ENCODE measurements around the gene FHOD3.

The FHOD3 gene

DNA sequence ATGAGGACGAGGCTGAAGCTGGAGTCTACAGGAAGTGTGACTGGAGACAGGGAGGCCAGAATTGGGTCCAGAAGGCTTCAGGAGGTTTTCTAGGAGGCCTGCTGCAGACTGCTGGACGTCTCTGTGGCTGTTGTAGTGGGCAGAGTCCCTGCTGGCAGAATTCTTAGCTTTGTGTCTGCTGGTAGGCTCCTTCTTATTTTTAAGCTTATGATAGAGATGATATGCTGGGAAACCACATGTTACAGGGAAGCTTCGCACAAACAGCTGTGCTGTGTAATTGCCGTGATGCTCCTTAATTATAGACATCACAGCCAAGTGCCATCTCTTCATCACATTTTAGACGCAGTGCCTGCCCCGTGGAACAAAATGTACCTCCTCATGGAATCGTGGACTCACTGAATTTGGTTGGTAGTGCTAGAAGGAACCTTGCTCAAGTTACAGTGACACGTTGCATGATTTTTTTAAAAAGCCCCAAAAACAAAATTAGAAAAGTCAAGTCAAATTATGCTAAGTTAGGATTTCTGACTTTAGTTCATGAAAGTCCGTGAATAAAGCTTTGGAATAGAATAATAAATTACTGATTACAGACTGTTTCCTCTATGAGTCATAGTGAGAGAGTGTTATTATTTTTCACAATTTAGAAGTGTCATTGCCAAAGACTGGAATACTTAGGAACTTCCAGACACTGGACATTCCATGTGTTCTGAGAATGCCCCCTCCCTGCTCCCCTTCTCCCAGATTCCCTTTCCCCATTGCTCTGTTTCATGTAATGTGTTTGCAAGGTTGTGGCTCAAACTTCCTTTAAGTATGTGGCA is 144.1 kb downstream of the FHOD3 start:
- CTCF ChIA-PET, result interaction anchor here (0.6 to 1.7 kb wide), 5 partner anchors 9 to 423 kb away, joined by 3 to 8 read pairs (median 6); no protein-coding TSS in a partner anchor

DNA sequence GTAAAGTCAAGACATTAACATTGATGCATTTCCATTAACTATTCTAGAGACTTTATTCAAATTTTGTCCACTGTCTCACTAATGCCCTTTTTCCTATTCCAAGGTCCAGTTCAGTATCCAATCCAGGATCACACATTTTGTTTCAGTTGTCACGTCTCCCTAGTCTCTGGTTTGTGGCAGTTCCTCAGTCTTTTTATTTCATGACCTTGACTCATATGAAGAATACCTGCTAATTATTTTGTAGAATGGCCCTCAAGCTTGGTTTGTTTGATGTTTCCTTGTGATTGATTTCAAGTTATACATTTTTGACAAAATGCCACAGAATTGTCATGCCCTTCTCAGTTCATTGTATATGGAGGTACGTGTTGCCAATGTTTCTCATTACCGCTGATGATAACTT is 145.2 kb downstream of the FHOD3 start:
- no peaks in the 10 kb centered on the region for H3K4me1 ChIP-seq (ENCODE audit: control insufficient read depth, insufficient read depth, low read length)
- no peak overlapping the region for H3K4me3 ChIP-seq (ENCODE audit: low read depth, low read length)
- H3K36me3 ChIP-seq (ENCODE audit: control insufficient read depth in 2 of 2, insufficient read depth in 1 of 2, low read length in 2 of 2), result no peaks in the 10 kb centered on the region
- TF ChIP-seq, protein P1, sequence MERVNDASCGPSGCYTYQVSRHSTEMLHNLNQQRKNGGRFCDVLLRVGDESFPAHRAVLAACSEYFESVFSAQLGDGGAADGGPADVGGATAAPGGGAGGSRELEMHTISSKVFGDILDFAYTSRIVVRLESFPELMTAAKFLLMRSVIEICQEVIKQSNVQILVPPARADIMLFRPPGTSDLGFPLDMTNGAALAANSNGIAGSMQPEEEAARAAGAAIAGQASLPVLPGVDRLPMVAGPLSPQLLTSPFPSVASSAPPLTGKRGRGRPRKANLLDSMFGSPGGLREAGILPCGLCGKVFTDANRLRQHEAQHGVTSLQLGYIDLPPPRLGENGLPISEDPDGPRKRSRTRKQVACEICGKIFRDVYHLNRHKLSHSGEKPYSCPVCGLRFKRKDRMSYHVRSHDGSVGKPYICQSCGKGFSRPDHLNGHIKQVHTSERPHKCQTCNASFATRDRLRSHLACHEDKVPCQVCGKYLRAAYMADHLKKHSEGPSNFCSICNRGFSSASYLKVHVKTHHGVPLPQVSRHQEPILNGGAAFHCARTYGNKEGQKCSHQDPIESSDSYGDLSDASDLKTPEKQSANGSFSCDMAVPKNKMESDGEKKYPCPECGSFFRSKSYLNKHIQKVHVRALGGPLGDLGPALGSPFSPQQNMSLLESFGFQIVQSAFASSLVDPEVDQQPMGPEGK (tag by site-specific recombination; IDR thresholded peaks at IDR 0.05), result no peak
- TF ChIP-seq, protein P2, sequence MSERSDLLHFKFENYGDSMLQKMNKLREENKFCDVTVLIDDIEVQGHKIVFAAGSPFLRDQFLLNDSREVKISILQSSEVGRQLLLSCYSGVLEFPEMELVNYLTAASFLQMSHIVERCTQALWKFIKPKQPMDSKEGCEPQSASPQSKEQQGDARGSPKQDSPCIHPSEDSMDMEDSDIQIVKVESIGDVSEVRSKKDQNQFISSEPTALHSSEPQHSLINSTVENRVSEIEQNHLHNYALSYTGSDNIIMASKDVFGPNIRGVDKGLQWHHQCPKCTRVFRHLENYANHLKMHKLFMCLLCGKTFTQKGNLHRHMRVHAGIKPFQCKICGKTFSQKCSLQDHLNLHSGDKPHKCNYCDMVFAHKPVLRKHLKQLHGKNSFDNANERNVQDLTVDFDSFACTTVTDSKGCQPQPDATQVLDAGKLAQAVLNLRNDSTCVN (tag by site-specific recombination; optimal IDR thresholded peaks at IDR 0.05), result no peak
- no peak for TF ChIP-seq KLF9 (tag by site-specific recombination; IDR thresholded peaks at IDR 0.05; ENCODE audit: low read depth)
- no peak for TF ChIP-seq ZNF112 (tag by site-specific recombination; IDR thresholded peaks at IDR 0.05)
- ChIA-PET POLR2A (no interaction called here), CTCF (interaction anchor here (0.7 kb wide), 1 partner anchor 116 kb away, joined by 3 read pairs; no protein-coding TSS in a partner anchor)
- no peaks in the 10 kb centered on the region for H3K9me3 ChIP-seq (ENCODE audit: control insufficient read depth, insufficient read depth, low read depth, low read length)
- no peak overlapping the region for H3K27ac ChIP-seq (ENCODE audit: extremely low read depth, low read depth, low read length)

More for the DNA sequence above, 144.1 kb downstream of the FHOD3 start:
- H3K9me3 ChIP-seq (ENCODE audit: control insufficient read depth, insufficient read depth, low read depth, low read length), result no peaks in the 10 kb centered on the region
- no peak for TF ChIP-seq SCRT1 (tag by site-specific recombination; IDR thresholded peaks at IDR 0.05; ENCODE audit: borderline replicate concordance)
- TF ChIP-seq ZNF121 (tag by site-specific recombination; IDR thresholded peaks at IDR 0.05), result no peak
- no peak for TF ChIP-seq ZNF266 (tag by site-specific recombination; IDR thresholded peaks at IDR 0.05; ENCODE audit: low read depth)
- TF ChIP-seq ZNF707 (tag by site-specific recombination; IDR thresholded peaks at IDR 0.05), result no peak
- TF ChIP-seq, protein P3, sequence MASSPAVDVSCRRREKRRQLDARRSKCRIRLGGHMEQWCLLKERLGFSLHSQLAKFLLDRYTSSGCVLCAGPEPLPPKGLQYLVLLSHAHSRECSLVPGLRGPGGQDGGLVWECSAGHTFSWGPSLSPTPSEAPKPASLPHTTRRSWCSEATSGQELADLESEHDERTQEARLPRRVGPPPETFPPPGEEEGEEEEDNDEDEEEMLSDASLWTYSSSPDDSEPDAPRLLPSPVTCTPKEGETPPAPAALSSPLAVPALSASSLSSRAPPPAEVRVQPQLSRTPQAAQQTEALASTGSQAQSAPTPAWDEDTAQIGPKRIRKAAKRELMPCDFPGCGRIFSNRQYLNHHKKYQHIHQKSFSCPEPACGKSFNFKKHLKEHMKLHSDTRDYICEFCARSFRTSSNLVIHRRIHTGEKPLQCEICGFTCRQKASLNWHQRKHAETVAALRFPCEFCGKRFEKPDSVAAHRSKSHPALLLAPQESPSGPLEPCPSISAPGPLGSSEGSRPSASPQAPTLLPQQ (tag by site-specific recombination; IDR thresholded peaks at IDR 0.05), result no peak
- TF ChIP-seq TCF7L2 (IDR thresholded peaks at IDR 0.05; ENCODE audit: borderline replicate concordance, low read depth, low read length), result no peak
- no peak for TF ChIP-seq ZNF155 (tag by site-specific recombination; IDR thresholded peaks at IDR 0.05)
- no peak for TF ChIP-seq ZNF354C (tag by site-specific recombination; IDR thresholded peaks at IDR 0.05; ENCODE audit: borderline replicate concordance, low read depth)
- no peak for TF ChIP-seq ZNF335 (tag by site-specific recombination; conservative IDR thresholded peaks at IDR 0.05)
- TF ChIP-seq, protein P4, sequence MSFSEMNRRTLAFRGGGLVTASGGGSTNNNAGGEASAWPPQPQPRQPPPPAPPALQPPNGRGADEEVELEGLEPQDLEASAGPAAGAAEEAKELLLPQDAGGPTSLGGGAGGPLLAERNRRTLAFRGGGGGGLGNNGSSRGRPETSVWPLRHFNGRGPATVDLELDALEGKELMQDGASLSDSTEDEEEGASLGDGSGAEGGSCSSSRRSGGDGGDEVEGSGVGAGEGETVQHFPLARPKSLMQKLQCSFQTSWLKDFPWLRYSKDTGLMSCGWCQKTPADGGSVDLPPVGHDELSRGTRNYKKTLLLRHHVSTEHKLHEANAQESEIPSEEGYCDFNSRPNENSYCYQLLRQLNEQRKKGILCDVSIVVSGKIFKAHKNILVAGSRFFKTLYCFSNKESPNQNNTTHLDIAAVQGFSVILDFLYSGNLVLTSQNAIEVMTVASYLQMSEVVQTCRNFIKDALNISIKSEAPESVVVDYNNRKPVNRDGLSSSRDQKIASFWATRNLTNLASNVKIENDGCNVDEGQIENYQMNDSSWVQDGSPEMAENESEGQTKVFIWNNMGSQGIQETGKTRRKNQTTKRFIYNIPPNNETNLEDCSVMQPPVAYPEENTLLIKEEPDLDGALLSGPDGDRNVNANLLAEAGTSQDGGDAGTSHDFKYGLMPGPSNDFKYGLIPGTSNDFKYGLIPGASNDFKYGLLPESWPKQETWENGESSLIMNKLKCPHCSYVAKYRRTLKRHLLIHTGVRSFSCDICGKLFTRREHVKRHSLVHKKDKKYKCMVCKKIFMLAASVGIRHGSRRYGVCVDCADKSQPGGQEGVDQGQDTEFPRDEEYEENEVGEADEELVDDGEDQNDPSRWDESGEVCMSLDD (tag by site-specific recombination; IDR thresholded peaks at IDR 0.05), result no peak
- no peak for TF ChIP-seq SALL2 (tag by site-specific recombination; IDR thresholded peaks at IDR 0.05; ENCODE audit: borderline replicate concordance)
- TF ChIP-seq ZNF571 (tag by site-specific recombination; IDR thresholded peaks at IDR 0.05), result no peak
- TF ChIP-seq ZNF350 (tag by site-specific recombination; IDR thresholded peaks at IDR 0.05), result no peak
- no peak for TF ChIP-seq HOXD13 (CRISPR knock-in tag; IDR thresholded peaks at IDR 0.05; ENCODE audit: borderline replicate concordance)
- no peak for TF ChIP-seq ZNF211 (tag by site-specific recombination; IDR thresholded peaks at IDR 0.05; ENCODE audit: low read depth)
- TF ChIP-seq ZNF366 (tag by site-specific recombination; conservative IDR thresholded peaks at IDR 0.05), result no peak
- TF ChIP-seq ZNF157 (tag by site-specific recombination; IDR thresholded peaks at IDR 0.05), result no peak
- no peak for TF ChIP-seq ZNF830 (tag by site-specific recombination; IDR thresholded peaks at IDR 0.05; ENCODE audit: low read depth)
- no peak for TF ChIP-seq ZNF560 (tag by site-specific recombination; IDR thresholded peaks at IDR 0.05; ENCODE audit: borderline replicate concordance)
- TF ChIP-seq ZNF521 (tag by site-specific recombination; IDR thresholded peaks at IDR 0.05), result no peak
- no peak overlapping the region for H3K27ac ChIP-seq (ENCODE audit: extremely low read depth, low read depth, low read length)
- H3K4me3 ChIP-seq (ENCODE audit: low read depth, low read length), result no peak overlapping the region
- H3K4me1 ChIP-seq (ENCODE audit: control insufficient read depth, insufficient read depth, low read length), result no peaks in the 10 kb centered on the region
- no peaks in the 10 kb centered on the region for H3K36me3 ChIP-seq (ENCODE audit: control insufficient read depth in 2 of 2, insufficient read depth in 1 of 2, low read length in 2 of 2)
- POLR2A ChIA-PET, result no interaction called here
